Activated T-helper 1 cell treated with Interleukin-2 at 50 U/mL for 16 hours (primary cell): ENCODE measurements around the gene KLF13.

Experiments used
- DNase-seq: peaks from one replicate; pipeline ENCODE4 v3.0.0-alpha.2; 2020; ENCODE audit warnings: low read depth

The KLF13 gene

DNA sequence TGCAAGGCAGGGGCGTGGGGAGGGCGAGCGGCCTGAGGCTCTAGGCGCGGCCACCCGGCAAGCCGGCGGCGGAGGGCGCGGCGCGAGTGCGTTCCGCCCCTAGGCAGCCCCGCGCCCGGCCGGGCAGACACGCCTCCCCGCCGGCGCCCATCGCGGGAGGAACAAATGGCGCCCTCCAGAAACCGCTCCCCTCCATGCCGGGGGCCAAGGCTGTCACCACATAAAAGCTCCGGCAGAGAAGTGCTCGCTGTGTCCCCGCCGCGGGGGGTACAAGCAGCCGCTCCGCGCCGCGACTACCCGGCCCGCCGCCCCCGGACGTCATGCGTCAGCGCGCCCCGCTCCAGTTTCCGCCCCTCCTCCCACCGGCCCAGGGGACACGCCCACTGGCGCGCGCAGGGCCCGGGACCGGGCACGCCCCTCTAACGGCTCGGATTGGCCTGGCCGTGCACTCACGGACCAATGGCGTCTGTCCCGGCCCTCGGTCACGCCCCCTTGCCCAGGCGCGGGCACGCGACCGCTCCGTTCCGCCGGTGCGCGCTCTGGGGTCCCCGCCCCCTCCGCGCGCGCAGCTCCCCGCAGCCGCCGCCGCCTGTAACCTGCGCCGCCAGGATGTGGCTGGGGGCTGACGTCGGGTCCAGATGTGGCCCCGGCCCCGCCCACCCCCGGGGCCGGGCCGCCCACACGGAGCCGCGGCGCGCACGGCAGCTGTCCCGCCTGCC is at the start of gene KLF13:
KLF13 (plus strand) TSS at position 680 of the 719 bp plus-strand sequence. CDS start 378 bp downstream, outside the sequence.
- peak; percentile 100 for DNase-seq

DNA sequence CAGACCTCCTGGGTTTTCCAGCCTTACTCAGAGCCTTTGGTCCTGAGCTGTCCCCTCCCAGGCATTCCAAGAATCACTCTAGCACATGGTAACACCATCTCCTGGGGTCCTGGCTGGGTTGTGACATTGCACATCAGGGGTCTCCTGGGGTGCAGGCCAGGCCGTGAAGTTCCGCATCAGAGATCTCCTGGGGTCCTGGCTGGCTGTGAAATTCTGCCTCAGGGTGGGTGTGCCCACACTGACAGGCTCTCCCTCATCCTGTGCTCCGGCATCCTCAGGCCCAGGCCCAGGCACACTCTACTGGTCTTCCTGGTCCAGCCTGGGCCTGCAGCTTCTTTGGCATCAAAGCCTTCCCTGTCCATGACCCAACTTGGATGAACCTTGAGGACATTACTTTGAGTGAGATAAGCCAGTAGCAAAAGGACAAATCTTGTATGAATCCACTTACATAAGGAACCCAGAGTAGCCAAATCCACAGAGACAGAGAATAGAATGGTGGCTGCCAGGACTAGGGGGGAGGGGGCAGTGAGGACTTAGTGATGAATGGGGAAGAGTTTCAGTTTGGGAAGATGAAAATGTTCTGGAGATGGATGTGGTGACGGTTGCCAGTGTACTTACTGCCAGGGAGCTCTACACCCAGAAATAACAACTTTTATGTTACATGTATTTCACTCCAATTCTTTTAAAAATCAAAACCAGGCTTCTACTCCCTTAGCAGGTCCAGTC is 49.1 kb upstream of the KLF13 start:
- DNase-seq = no peak

- DNase-seq = no peak
Observed at GRCh38 chr15:31278061-31278445, 48.6 kb upstream of the KLF13 start.

GRCh38 chr15:31278544-31279220 is 48.0 kb upstream of the KLF13 start:
- no peak for DNase-seq

- no peak for DNase-seq
Observed at GRCh38 chr15:31279221-31280045, 47.2 kb upstream of the KLF13 start.

DNA sequence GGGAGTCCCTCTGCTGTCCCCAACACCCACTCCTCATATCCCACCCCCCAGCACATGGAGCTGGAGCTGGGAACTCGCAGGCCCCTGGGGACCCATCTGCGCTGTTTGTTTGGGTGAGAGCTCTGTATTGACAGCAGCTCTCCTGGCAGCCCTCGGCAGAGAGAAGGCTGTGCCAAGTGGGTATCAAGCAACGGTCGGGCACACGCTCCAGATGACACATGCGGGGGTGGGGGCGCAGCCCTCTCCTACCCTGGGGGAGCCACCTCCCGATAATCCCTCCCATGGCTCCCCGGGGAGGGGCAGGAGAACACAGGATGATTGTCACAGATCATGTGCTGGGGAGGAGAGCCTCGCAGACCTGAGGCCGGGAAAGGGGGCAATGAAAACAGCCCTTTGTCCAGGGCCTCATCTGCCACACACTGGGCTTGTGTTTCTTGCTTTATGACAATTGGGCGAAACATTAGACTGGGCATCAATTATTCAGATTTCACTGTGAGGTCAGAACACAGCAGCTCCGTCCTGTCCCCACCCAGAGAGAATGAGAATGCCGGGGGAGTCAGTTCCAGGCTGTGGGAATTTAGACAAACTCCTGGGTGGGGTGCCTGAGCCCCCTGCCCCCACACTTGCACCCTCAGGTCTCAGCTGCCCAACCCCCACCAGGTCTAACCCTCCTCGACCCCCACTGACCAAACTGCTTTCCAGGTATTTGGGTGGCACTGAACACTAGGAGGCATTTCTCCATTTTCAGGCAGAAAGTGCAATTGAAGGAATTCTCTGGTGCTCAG is 46.4 kb upstream of the KLF13 start:
- no peak for DNase-seq

GRCh38 chr15:31280831-31281216 is 45.8 kb upstream of the KLF13 start:
- no peak for DNase-seq

GRCh38 chr15:31283043-31283442 is 43.6 kb upstream of the KLF13 start:
- DNase-seq = no peak

GRCh38 chr15:31285772-31286261 is 40.8 kb upstream of the KLF13 start:
- DNase-seq = no peak

- no peak for DNase-seq
Observed at GRCh38 chr15:31291048-31291578, 35.5 kb upstream of the KLF13 start.

DNA sequence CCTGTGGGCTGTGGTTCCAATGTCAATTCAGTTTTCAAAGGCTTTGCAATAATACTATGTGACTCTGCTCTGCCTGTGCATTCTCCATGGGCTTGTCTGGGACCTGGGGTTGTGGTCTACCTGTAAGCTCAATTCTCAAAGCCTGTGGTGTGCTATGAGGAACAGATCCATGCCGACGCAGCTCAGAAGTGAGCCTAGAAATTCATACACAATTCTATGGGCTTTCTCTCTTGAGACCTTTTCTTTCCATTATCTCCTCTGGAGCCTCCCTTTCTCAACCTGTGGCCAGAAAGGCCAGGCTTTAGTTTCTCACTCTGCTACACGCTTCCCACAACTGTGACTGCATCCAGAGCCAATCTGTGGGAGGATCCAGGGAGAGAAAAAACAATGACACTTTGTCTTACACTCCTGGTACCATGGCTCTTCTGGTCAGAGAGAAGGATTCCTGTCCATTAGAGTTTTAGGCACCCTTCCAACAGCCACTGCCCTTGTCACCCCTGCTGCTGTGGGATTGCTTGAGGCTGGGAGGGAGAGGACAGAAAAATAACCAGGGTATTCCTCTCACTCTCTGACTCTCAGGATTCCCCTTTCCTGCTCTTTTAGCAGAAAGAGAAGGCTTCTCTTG is 34.1 kb upstream of the KLF13 start:
- no peak for DNase-seq

DNA sequence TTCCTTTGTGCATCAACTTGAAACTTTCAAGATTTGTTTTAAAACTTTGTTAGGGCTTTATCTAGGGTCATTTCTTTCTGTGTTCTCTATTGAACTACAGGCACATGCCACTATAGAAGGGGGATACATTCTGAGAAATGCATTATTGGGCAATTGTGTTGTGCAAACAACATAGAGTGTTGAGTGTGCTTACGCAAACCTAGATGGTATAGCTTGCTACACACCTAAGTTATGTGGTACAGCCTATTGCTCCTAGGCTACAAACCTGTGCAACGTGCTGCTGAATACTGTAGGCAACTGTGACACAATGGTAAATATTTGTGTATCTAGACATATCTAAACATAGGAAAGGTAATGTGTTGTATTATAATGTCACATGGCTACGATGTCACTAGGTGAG is 33.0 kb upstream of the KLF13 start:
- DNase-seq = no peak

DNA sequence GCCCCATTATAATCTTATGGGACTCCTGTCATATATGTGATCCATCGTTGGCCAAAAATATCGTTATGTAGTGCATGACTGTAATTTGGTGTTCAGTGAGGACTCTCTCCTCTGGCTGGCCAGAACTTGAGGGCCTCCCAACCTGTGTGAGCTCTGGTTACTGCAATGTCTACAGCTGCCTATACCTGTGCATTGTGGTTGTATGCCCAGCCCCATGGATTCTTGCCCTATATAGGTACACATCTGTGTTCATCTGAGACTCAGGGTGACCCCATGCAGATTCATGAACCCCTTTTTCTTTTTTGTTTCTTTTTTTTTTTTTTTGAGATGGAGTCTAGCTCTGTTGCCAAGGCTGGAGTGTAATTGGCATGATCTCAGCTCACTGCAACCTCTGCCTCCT is 32.6 kb upstream of the KLF13 start:
- DNase-seq = no peak

DNA sequence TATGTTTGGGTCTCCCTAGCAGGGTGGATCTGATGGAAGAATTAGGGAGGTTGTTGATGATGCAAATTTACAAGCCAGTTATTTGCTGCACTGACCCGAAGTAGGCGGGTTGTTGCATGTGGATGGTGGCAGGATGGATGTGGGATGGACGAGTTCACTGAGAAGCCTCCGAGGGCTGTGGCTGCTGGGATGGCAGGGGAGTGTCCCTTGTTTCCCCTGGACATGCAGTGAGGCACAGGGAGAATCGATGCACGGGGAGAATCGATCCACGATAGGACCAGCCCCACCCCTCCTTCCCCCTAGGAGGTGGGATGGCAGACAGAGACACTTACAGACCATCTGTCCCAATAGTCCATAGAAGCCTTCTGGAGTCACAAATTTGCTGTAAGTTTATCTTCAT is 31.0 kb upstream of the KLF13 start:
- no peak for DNase-seq

GRCh38 chr15:31296219-31296645 is 30.4 kb upstream of the KLF13 start:
- DNase-seq = no peak

DNA sequence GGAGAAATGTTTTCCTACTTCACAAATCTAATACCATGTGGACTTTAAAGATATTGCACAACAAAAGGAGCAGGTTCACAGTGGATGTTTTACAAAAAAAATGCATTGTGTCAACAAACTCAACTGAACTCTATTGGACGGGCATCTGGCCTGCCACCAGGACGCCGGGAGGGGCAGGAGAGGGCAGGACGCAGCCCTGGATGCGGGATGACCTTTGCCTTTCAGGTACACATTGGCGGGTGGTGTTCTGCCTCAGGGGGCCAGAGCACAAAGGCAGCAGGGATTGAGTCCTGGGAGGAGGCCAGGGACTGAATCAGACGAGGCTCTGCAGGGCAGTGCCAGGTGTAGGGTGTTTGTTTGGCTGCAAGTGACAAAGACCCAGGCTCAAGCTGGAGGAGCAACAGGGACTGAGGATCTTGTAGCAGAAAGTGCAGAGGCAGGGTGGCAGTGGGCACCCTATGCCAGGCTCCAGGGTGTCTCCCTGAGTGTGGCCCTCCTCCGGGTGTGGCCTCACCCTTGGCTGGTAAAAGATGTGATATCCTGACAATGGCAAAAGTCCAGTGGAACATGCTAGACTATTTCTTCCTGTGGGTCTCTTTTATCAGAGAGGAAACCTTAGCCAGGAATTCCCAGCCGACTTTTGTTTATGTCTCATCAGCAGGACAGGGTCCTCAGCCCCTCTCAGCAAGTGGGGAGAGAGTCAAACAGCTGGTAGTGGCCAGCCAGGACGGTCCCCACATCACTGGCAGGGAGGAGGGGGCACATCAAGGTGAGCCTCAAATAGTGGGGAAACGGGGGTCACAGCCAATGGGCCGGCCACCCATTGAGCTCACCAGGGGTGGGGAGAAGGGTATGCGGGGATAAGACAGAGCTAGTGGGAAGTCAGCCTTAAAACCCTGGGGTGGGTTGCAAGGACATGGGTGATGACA is 29.7 kb upstream of the KLF13 start:
- DNase-seq = no peak

GRCh38 chr15:31297575-31298456 is 28.8 kb upstream of the KLF13 start:
- DNase-seq = no peak

GRCh38 chr15:31298707-31299172 is 27.9 kb upstream of the KLF13 start:
- DNase-seq = no peak
